GM12878 (cell line): Measurements from ENCODE around the gene SASH1. TPM values are rescaled to one million over a fixed set of nuclear protein-coding genes. Genes with fewer than 3 reads are reported as not detected.

Experiments
- ATAC-seq: fragments of 200-7000 bp; cut with Tn5 transposase; 3 replicates; pipeline ENCODE4 v1.9.1; 2020; ENCODE audit warnings: mild to moderate bottlenecking, moderate library complexity
- BruUV-seq: library from RNA; stranded (reverse); fragments of 400-500 nt; replicated peaks from 2 replicates; lab custom pipeline; 2021; lab: Mats Ljungman, UMichigan
- CTCF ChIA-PET: fragments of 300-600 bp; sonication (Branson Sonifier 250); formaldehyde crosslinking; extraction: SDS; loops from one replicate; lab custom pipeline; 2021; ENCODE audit warnings: inconsistent platforms; lab: Yijun Ruan, JAX
- POLR2A ChIA-PET: fragments of 350-600 bp; formaldehyde crosslinking; extraction: SDS; loops from one replicate; lab custom pipeline; 2021; ENCODE audit warnings: inconsistent platforms; lab: Charles Lee
- RAD21 ChIA-PET: fragments of 300-600 bp; sonication (Branson Sonifier 250); formaldehyde crosslinking; loops from one replicate; lab custom pipeline; 2023; ENCODE audit warnings: antibody characterized with exemption; ENCODE audit not compliant: unreplicated experiment; lab: Charles Lee
- SMC1A ChIA-PET: fragments of 300-600 bp; sonication (Branson Sonifier 250); formaldehyde crosslinking; loops from one replicate; lab custom pipeline; 2023; ENCODE audit not compliant: unreplicated experiment, uncharacterized antibody; lab: Charles Lee
- DNase-seq: peaks from one replicate; pipeline ENCODE4 v3.0.0-alpha.2; 2011; ENCODE audit warnings: low read depth, low spot score
- FAIRE-seq: peaks from 3 replicates; lab custom pipeline; 2011; peaks lifted over from hg19 to GRCh38; lab: Jason Lieb, UNC
- H2AFZ ChIP-seq: 2 replicates; pipeline ENCODE4 v1.6.0; 2011; ENCODE audit warnings: low read depth, low read length, control low read depth; ENCODE audit not compliant: control insufficient read depth
- H3K27ac ChIP-seq: 2 replicates; pipeline ENCODE4 v1.5.1; 2011; ENCODE audit warnings: control low read depth; ENCODE audit not compliant: control insufficient read depth, insufficient read depth
- H3K27me3 ChIP-seq, 2 experiments: replicated peaks in 1 of 2; 2 replicates each; pipeline versions ENCODE4 v1.6.0 to v1.6.1; 2011; ENCODE audit warnings: low read length in 1 of 2; ENCODE audit not compliant: control insufficient read depth in 2 of 2, insufficient read depth in 2 of 2
- H3K36me3 ChIP-seq, 2 experiments: 2 replicates each; pipeline ENCODE4 v1.5.1; 2011; ENCODE audit warnings: low read length in 1 of 2; ENCODE audit not compliant: control insufficient read depth in 2 of 2, insufficient read depth in 2 of 2
- H3K4me1 ChIP-seq: 2 replicates; pipeline ENCODE4 v1.6.1; 2011; ENCODE audit warnings: mild to moderate bottlenecking, low read length, moderate library complexity, mixed read lengths; ENCODE audit not compliant: control insufficient read depth, insufficient read depth
- H3K4me2 ChIP-seq: 2 replicates; pipeline ENCODE4 v1.6.0; 2011; ENCODE audit warnings: control low read depth; ENCODE audit not compliant: control insufficient read depth, insufficient read depth
- H3K4me3 ChIP-seq: fragments of 200-600 bp; sonication (generic); 2 replicates; pipeline ENCODE4 v1.5.1; 2016
- H3K79me2 ChIP-seq: 2 replicates; pipeline ENCODE4 v1.6.0; 2011; ENCODE audit warnings: low read length; ENCODE audit not compliant: control insufficient read depth, insufficient read depth
- H3K9ac ChIP-seq: 2 replicates; pipeline ENCODE4 v1.8.0; 2011; ENCODE audit warnings: low read length, control low read depth, mixed read lengths; ENCODE audit not compliant: control insufficient read depth, insufficient read depth
- H3K9me3 ChIP-seq: replicated peaks from 3 replicates; pipeline ENCODE4 v1.5.1; 2011; ENCODE audit warnings: mild to moderate bottlenecking, low read length; ENCODE audit not compliant: control insufficient read depth, insufficient read depth
- H4K20me1 ChIP-seq: 2 replicates; pipeline ENCODE4 v1.6.0; 2011; ENCODE audit not compliant: control insufficient read depth, insufficient read depth
- ATF7 ChIP-seq: fragments of 450-650 bp; IDR thresholded peaks from 2 replicates; pipeline ENCODE4 v1.6.1; 2016; ENCODE audit warnings: low read depth, mild to moderate bottlenecking
- BRCA1 ChIP-seq: IDR thresholded peaks from 2 replicates; pipeline ENCODE4 v1.6.1; 2011; ENCODE audit warnings: low read depth, low read length, improper control_type of control experiment
- CBX3 ChIP-seq: fragments of 200-600 bp; sonication (generic); IDR thresholded peaks from 2 replicates; pipeline ENCODE4 v1.6.1; 2016; ENCODE audit warnings: low read depth, borderline replicate concordance
- EGR1 ChIP-seq, 2 experiments: IDR thresholded peaks; 1 replicate in 1 of 2; 2 replicates in 1 of 2; pipeline ENCODE4 v1.6.1; 2011 to 2012; ENCODE audit warnings: low read depth in 2 of 2, low read length in 2 of 2, borderline replicate concordance in 1 of 2, mild to moderate bottlenecking in 1 of 2, moderate library complexity in 1 of 2
- FOXM1 ChIP-seq: IDR thresholded peaks from 2 replicates; pipeline ENCODE4 v1.6.1; 2012; ENCODE audit warnings: low read depth, mild to moderate bottlenecking, inconsistent platforms, low read length, moderate library complexity
- GABPA ChIP-seq: IDR thresholded peaks from 2 replicates; pipeline ENCODE4 v1.6.1; 2014; ENCODE audit warnings: antibody characterized with exemption, low read depth, mild to moderate bottlenecking, inconsistent platforms
- HDAC2 ChIP-seq: fragments of 200-600 bp; sonication (generic); IDR thresholded peaks from 2 replicates; pipeline ENCODE4 v1.6.1; 2017
- SMAD5 ChIP-seq: IDR thresholded peaks from 2 replicates; pipeline ENCODE4 v1.6.1; 2016; ENCODE audit warnings: antibody characterized with exemption, low read depth
- TAF1 ChIP-seq: IDR thresholded peaks from 2 replicates; pipeline ENCODE4 v1.6.1; 2011; ENCODE audit warnings: mild to moderate bottlenecking, low read depth, low read length, borderline replicate concordance
- YBX1 ChIP-seq: fragments of 450-650 bp; IDR thresholded peaks from 2 replicates; pipeline ENCODE4 v1.6.1; 2016; ENCODE audit warnings: antibody characterized with exemption
- ZNF622 ChIP-seq: fragments of 450-650 bp; IDR thresholded peaks from 2 replicates; pipeline ENCODE4 v1.6.1; 2017; ENCODE audit warnings: mild to moderate bottlenecking, inconsistent platforms
- WGBS: methylation state at CpG from one replicate; pipeline ENCODE4 v1.1.6; 2016; ENCODE audit warnings: low lambda C conversion rate; ENCODE audit not compliant: insufficient replicate concordance, insufficient coverage; ENCODE audit errors: missing lambda C conversion rate; 5-methylcytosine and 5-hydroxymethylcytosine counted together
- in situ Hi-C: fragments of 300-500 bp; cut with MboI; formaldehyde crosslinking; loops from 9 replicates; pipeline ENCODE4 v1.14.3; 2018; ENCODE audit warnings: mixed read lengths
- intact Hi-C: fragments of 100-400 bp; cut with micrococcal nuclease; formaldehyde crosslinking; loops from one replicate; pipeline ENCODE4 v1.14.2; 2022; ENCODE audit not compliant: unreplicated experiment
- polyA plus RNA-seq, 11 experiments: library from polyadenylated mRNA; depleted of rRNA in 4 of 11; unstranded in 6 of 11; stranded (reverse) in 5 of 11; fragments of >200 nt; fragmentation: Nextera tagmentation in 4 of 11; fragmentation: Illumina TruSeq in 1 of 11; extraction: Ambion mirVana in 4 of 11; extraction: Trizol in 1 of 11; gene quantifications; 1 replicate in 1 of 11; 2 replicates in 10 of 11; pipeline versions ENCODE4 v1.2.1 to v1.2.3, GENCODE V29; 2011 to 2016; ENCODE audit warnings: inconsistent platforms in 2 of 11, missing spikeins in 2 of 11, low read depth in 1 of 11
- total RNA-seq, 4 experiments: library from RNA; depleted of rRNA in 3 of 4; stranded (reverse); fragments of >200 nt in 3 of 4; fragmentation: Illumina TruSeq in 1 of 4; extraction: Trizol in 1 of 4; gene quantifications; 2 replicates each; pipeline versions ENCODE4 v1.2.1 to v1.2.3, GENCODE V29; 2013 to 2021
- TF ChIP-seq, protein P1 (sequence below): IDR thresholded peaks from 2 replicates; pipeline ENCODE4 v1.6.1; 2011; ENCODE audit warnings: borderline replicate concordance, low read depth, mild to moderate bottlenecking, moderate library complexity, low read length; ENCODE audit not compliant: insufficient read depth, poor library complexity, severe bottlenecking

The SASH1 gene
- total and polyA plus RNA-seq, 10 of the 15 experiments (the other 5 are each of a cell fraction or from before 2014, with no cell fraction given), result 0.01 to 0.73 (median 0.14) TPM; not detected in 4

DNA sequence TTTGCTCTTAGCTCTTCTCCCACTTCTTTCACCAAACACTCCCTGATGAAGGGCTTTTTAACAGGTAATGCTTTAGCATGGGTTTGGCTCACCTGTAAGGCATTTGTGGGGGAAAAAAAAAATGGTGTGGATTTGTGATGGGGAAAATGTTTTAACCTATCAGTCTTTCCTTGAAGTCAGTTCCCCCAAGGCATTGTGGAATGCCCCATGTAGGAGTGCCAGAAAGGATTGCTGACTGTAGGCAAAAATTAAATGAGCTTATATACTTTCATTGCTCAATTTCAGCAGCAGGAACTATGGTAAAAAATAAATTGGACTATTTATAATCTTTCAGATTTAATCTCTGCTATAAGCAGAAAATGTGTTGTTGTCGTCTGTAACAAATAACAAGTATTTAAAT is 10.6 kb upstream of the SASH1 start:
- no peaks in the 10 kb centered on the region for H3K79me2 ChIP-seq
- ChIA-PET RAD21 (no interaction called here), SMC1A (no interaction called here), POLR2A (no interaction called here), CTCF (no interaction called here)
- no TSS peak for BruUV-seq
- intact Hi-C loops (no loop called here), in situ Hi-C loops (no loop called here)
- H3K27me3 ChIP-seq, result no peaks in the 10 kb centered on the region
- no peaks in the 10 kb centered on the region for H3K36me3 ChIP-seq
- no peak overlapping the region for H2AFZ ChIP-seq
- H3K4me3 ChIP-seq, result no peak overlapping the region
- no peaks in the 10 kb centered on the region for H3K4me1 ChIP-seq
- H3K9ac ChIP-seq, result no peak overlapping the region
- TF ChIP-seq YBX1 (no peak), FOXM1 (no peak), HDAC2 (no peak), SMAD5 (no peak), TAF1 (no peak), GABPA (no peak), BRCA1 (no peak), ATF7 (no peak), EGR1 (IDR thresholded peaks at IDR 0.05; ENCODE audit: borderline replicate concordance in 1 of 2, low read depth in 2 of 2, low read length in 2 of 2) (no peak), ZNF622 (no peak), CBX3 (no peak)
- TF ChIP-seq, protein P1, sequence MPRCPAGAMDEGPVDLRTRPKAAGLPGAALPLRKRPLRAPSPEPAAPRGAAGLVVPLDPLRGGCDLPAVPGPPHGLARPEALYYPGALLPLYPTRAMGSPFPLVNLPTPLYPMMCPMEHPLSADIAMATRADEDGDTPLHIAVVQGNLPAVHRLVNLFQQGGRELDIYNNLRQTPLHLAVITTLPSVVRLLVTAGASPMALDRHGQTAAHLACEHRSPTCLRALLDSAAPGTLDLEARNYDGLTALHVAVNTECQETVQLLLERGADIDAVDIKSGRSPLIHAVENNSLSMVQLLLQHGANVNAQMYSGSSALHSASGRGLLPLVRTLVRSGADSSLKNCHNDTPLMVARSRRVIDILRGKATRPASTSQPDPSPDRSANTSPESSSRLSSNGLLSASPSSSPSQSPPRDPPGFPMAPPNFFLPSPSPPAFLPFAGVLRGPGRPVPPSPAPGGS, result no peak
- ATAC-seq (no peak), DNase-seq (no peak), FAIRE-seq (no peak)
- 24% methylated on average over 1 of the region's 1 CpG for WGBS
- no peak overlapping the region for H3K4me2 ChIP-seq
- H3K9me3 ChIP-seq, result no peaks in the 10 kb centered on the region
- no peak overlapping the region for H3K27ac ChIP-seq
- H4K20me1 ChIP-seq, result no peaks in the 10 kb centered on the region
